HCT116 (cell line): Measurements from ENCODE around the gene PRKCZ. TPM values are rescaled to one million over a fixed set of nuclear protein-coding genes. Genes with fewer than 3 reads are reported as not detected.

Source experiments
- ATAC-seq: fragments of 200-7000 bp; cut with Tn5 transposase; 2 replicates; pipeline ENCODE4 v1.9.1; 2020; ENCODE audit warnings: mild to moderate bottlenecking, moderate library complexity
- BruUV-seq: library from RNA; stranded (reverse); fragments of 400-500 nt; replicated peaks from 2 replicates; lab custom pipeline; 2021; lab: Mats Ljungman, UMichigan
- CTCF ChIA-PET: fragments of 300-600 bp; sonication (Branson Sonifier 250); formaldehyde crosslinking; loops from one replicate; lab custom pipeline; 2021; ENCODE audit warnings: antibody characterized with exemption; lab: Charles Lee
- POLR2A ChIA-PET: fragments of 300-600, 350-600 bp; sonication (Branson Sonifier 250); formaldehyde crosslinking; loops from one replicate; lab custom pipeline; 2021; ENCODE audit warnings: antibody characterized with exemption; lab: Charles Lee
- RAD21 ChIA-PET, 2 experiments: fragments of 300-600 bp; sonication (Branson Sonifier 250); formaldehyde crosslinking; loops; one replicate each; lab custom pipeline; 2023; ENCODE audit warnings: low total read pairs in 2 of 2; ENCODE audit not compliant: uncharacterized antibody in 2 of 2, unreplicated experiment in 2 of 2, low non-redundant PET in 1 of 2; lab: Charles Lee
- DNase-seq: peaks from one replicate; pipeline ENCODE4 v3.0.0-alpha.2; 2010; ENCODE audit warnings: low read depth, low spot score
- H2AFZ ChIP-seq: fragments of 200-600 bp; shearing (Covaris generic), sonication (generic); 2 replicates; pipeline ENCODE4 v1.6.1; 2017; ENCODE audit warnings: low read depth, mixed run types, mixed read lengths, antibody characterized with exemption, low read length; ENCODE audit not compliant: poor library complexity, severe bottlenecking
- H3K27ac ChIP-seq: 2 replicates; pipeline ENCODE4 v1.5.1; 2012; ENCODE audit warnings: low read depth, low read length
- H3K27me3 ChIP-seq: fragments of 200-600 bp; sonication (generic); 2 replicates; pipeline ENCODE4 v1.6.1; 2016; ENCODE audit warnings: mixed run types, low read length, mixed read lengths; ENCODE audit not compliant: insufficient read depth
- H3K36me3 ChIP-seq, 2 experiments: fragments of 200-500 bp in 1 of 2; fragments of 200-600 bp in 1 of 2; sonication (Bioruptor generic) in 1 of 2; sonication (generic) in 1 of 2; 2 replicates each; pipeline versions ENCODE4 v1.5.1 to v1.6.1; 2014 to 2016; ENCODE audit warnings: low read length in 2 of 2, inconsistent platforms in 1 of 2, mixed read lengths in 1 of 2, mixed run types in 1 of 2; ENCODE audit not compliant: insufficient read depth in 2 of 2, control insufficient read depth in 1 of 2
- H3K4me1 ChIP-seq, 2 experiments: fragments of 200-600 bp in 1 of 2; sonication (generic) in 1 of 2; 2 replicates each; pipeline versions ENCODE4 v1.5.1 to v1.6.1; 2012 to 2017; ENCODE audit warnings: low read length in 2 of 2, inconsistent platforms in 1 of 2, mild to moderate bottlenecking in 1 of 2, mixed read lengths in 1 of 2, mixed run types in 1 of 2, moderate library complexity in 1 of 2; ENCODE audit not compliant: insufficient read depth in 2 of 2, control insufficient read depth in 1 of 2
- H3K4me2 ChIP-seq: fragments of 200-600 bp; sonication (generic); 2 replicates; pipeline ENCODE4 v1.6.1; 2017; ENCODE audit warnings: mixed run types, low read length, mixed read lengths
- H3K4me3 ChIP-seq, 2 experiments: fragments of 200-600 bp in 1 of 2; sonication (generic) in 1 of 2; replicated peaks in 1 of 2; 2 replicates each; pipeline ENCODE4 v1.5.1; 2011 to 2016; ENCODE audit warnings: low read length in 2 of 2, control low read depth in 1 of 2, low read depth in 1 of 2, mild to moderate bottlenecking in 1 of 2, mixed read lengths in 1 of 2, mixed run types in 1 of 2
- H3K79me2 ChIP-seq: fragments of 200-600 bp; sonication (generic); 2 replicates; pipeline ENCODE4 v1.6.1; 2017; ENCODE audit warnings: mild to moderate bottlenecking, mixed run types, low read length, moderate library complexity, mixed read lengths; ENCODE audit not compliant: insufficient read depth
- H3K9ac ChIP-seq: fragments of 200-600 bp; sonication (generic); 2 replicates; pipeline ENCODE4 v1.6.1; 2016; ENCODE audit warnings: low read length, mixed read lengths
- H3K9me2 ChIP-seq: fragments of 200-600 bp; sonication (generic), shearing (Covaris generic); 2 replicates; pipeline ENCODE4 v1.6.1; 2017; ENCODE audit warnings: mixed run types, mild to moderate bottlenecking, moderate library complexity; ENCODE audit not compliant: insufficient read depth
- H3K9me3 ChIP-seq, 2 experiments: fragments of 200-500 bp in 1 of 2; fragments of 200-600 bp in 1 of 2; sonication (Bioruptor generic) in 1 of 2; sonication (generic) in 1 of 2; 2 replicates each; pipeline ENCODE4 v1.6.1; 2014 to 2017; ENCODE audit warnings: low read length in 2 of 2, mixed read lengths in 2 of 2, inconsistent platforms in 1 of 2, low read depth in 1 of 2, mild to moderate bottlenecking in 1 of 2, mixed run types in 1 of 2, moderate library complexity in 1 of 2; ENCODE audit not compliant: control insufficient read depth in 1 of 2, insufficient read depth in 1 of 2
- H4K20me1 ChIP-seq: fragments of 200-600 bp; sonication (generic), shearing (Covaris generic); 2 replicates; pipeline ENCODE4 v1.6.1; 2017; ENCODE audit warnings: mixed run types, mild to moderate bottlenecking, moderate library complexity; ENCODE audit not compliant: insufficient read depth
- CBX3 ChIP-seq: IDR thresholded peaks from 2 replicates; pipeline ENCODE4 v1.6.1; 2012; ENCODE audit warnings: low read depth
- CEBPB ChIP-seq: IDR thresholded peaks from 2 replicates; pipeline ENCODE4 v1.6.1; 2012; ENCODE audit warnings: low read depth
- ELF1 ChIP-seq: IDR thresholded peaks from 2 replicates; pipeline ENCODE4 v1.6.1; 2012; ENCODE audit warnings: low read depth, borderline replicate concordance
- EZH2 ChIP-seq: fragments of 200-600 bp; sonication (generic); IDR thresholded peaks from 2 replicates; pipeline ENCODE4 v1.6.1; 2017; ENCODE audit warnings: antibody characterized with exemption, mixed run types
- EZH2phosphoT487 ChIP-seq: fragments of 200-600 bp; IDR thresholded peaks from 2 replicates; pipeline ENCODE4 v1.6.1; 2018; ENCODE audit warnings: antibody characterized with exemption, borderline replicate concordance
- FOSL1 ChIP-seq: IDR thresholded peaks from 2 replicates; pipeline ENCODE4 v1.6.1; 2012; ENCODE audit warnings: low read depth
- JUND ChIP-seq: IDR thresholded peaks from 2 replicates; pipeline ENCODE4 v1.6.1; 2012
- POLR2A ChIP-seq: IDR thresholded peaks from 2 replicates; pipeline ENCODE4 v1.7.0; 2011; ENCODE audit warnings: borderline replicate concordance; ENCODE audit not compliant: insufficient read depth, insufficient read length; ENCODE audit errors: extremely low read depth
- POLR2AphosphoS5 ChIP-seq: IDR thresholded peaks from 2 replicates; pipeline ENCODE4 v1.6.1; 2011; ENCODE audit warnings: mild to moderate bottlenecking, low read depth, low read length, moderate library complexity
- RAD21 ChIP-seq: IDR thresholded peaks from 2 replicates; pipeline ENCODE4 v1.6.1; 2012; ENCODE audit warnings: low read depth, mild to moderate bottlenecking
- SP1 ChIP-seq: IDR thresholded peaks from 2 replicates; pipeline ENCODE4 v1.6.1; 2012; ENCODE audit warnings: low read depth
- SRF ChIP-seq: IDR thresholded peaks from 2 replicates; pipeline ENCODE4 v1.6.1; 2012; ENCODE audit warnings: low read depth
- TCF7L2 ChIP-seq: IDR thresholded peaks from 2 replicates; pipeline ENCODE4 v1.7.0; 2011; ENCODE audit warnings: borderline replicate concordance, inconsistent platforms; ENCODE audit not compliant: insufficient read depth, insufficient read length; ENCODE audit errors: extremely low read depth
- YY1 ChIP-seq: IDR thresholded peaks from 2 replicates; pipeline ENCODE4 v1.6.1; 2011; ENCODE audit warnings: low read length, low read depth, moderate library complexity, mild to moderate bottlenecking; ENCODE audit not compliant: insufficient replicate concordance; ENCODE audit errors: extremely low read depth
- ZNF274 ChIP-seq: fragments of 200-500 bp; sonication (Bioruptor generic); IDR thresholded peaks from 2 replicates; pipeline ENCODE4 v1.6.1; 2014; ENCODE audit warnings: mild to moderate bottlenecking, low read depth, low read length, inconsistent platforms
- intact Hi-C: fragments of 100-400 bp; cut with micrococcal nuclease; formaldehyde crosslinking; loops from 2 replicates; pipeline ENCODE4 v1.10.0; 2022
- total RNA-seq: library from RNA; stranded (reverse); gene quantifications from one replicate; pipeline ENCODE4 v1.2.1, GENCODE V29; 2021; ENCODE audit not compliant: unreplicated experiment
- TF ChIP-seq, protein P1 (sequence below): IDR thresholded peaks from 2 replicates; pipeline ENCODE4 v1.6.1; 2011; ENCODE audit warnings: mild to moderate bottlenecking, low read length, moderate library complexity; ENCODE audit not compliant: insufficient replicate concordance; ENCODE audit errors: extremely low read depth
- TF ChIP-seq, protein P2 (sequence below): IDR thresholded peaks from 2 replicates; pipeline ENCODE4 v1.6.1; 2012

Gene PRKCZ
- total RNA-seq, 1 experiment from 2014 or later: 46.8 TPM

DNA sequence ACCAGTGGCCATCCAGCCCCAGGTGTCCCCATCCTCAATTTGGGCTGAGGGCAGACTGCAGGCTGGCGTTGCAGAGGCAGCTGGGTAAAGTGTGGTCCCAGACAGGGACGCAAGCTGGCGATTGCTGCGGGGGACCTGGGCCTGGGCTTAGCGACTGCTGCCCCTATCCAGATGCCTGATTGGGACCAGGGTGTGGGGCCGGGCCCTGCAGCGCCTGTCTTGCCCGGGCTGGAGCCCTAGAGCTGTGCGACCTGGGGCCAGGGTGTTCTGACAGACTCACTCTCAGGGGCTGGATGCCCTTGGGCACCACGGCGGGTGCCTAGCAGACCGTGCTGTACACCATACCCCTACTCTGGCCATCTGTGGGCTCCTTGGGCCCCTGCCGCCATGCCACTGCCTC is 160.6 kb downstream of the PRKCZ start:
- intact Hi-C loops: no loop called here
- no peak overlapping the region for H3K4me2 ChIP-seq
- POLR2A ChIA-PET: no interaction called here
- ATAC-seq (no peak), DNase-seq (no peak)
- no peak overlapping the region for H3K4me3 ChIP-seq
- RAD21 ChIA-PET: no interaction called here
- H3K79me2 ChIP-seq: no peaks in the 10 kb centered on the region
- H3K9ac ChIP-seq: no peak overlapping the region
- H3K27me3 ChIP-seq: no peaks in the 10 kb centered on the region
- no peaks in the 10 kb centered on the region for H4K20me1 ChIP-seq
- BruUV-seq: no TSS peak
- no peaks in the 10 kb centered on the region for H3K9me2 ChIP-seq
- peaks cover 25 to 45% of the 10 kb centered on the region in 2 experiments for H3K4me1 ChIP-seq
- no peaks in the 10 kb centered on the region for H3K9me3 ChIP-seq
- no peak overlapping the region for H2AFZ ChIP-seq
- no peak overlapping the region for H3K27ac ChIP-seq
- no peaks in the 10 kb centered on the region for H3K36me3 ChIP-seq
- CTCF ChIA-PET: no interaction called here
- TF ChIP-seq YY1 (no peak), SP1 (no peak), RAD21 (no peak), EZH2 (no peak), CBX3 (no peak), EZH2phosphoT487 (no peak), TCF7L2 (no peak), SRF (no peak), FOSL1 (no peak), POLR2AphosphoS5 (no peak), ELF1 (no peak)

DNA sequence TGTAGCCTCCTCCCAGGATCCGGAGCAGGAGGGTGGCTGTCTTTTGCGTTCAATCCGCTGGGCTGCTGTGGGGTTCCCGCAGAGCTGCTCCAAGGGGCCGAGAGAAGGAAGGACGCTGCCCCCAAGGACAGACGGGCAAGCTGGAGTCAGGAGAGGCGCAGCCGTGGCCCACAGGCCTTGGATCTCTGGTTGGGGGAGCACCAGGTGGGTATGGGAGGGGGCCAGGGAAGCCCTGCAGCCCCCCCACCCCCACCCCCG is 162.0 kb downstream of the PRKCZ start:
- Histone ChIP-seq H3K36me3 (no peaks in the 10 kb centered on the region), H3K9ac (peak overlapping the region; percentile 83), H4K20me1 (no peaks in the 10 kb centered on the region), H2AFZ (no peak overlapping the region), H3K9me3 (no peaks in the 10 kb centered on the region), H3K9me2 (no peaks in the 10 kb centered on the region), H3K4me3 (peak overlapping the region; percentile 40 to 62), H3K79me2 (no peaks in the 10 kb centered on the region), H3K4me2 (peak overlapping the region; percentile 99), H3K27ac (peak overlapping the region; percentile 87), H3K27me3 (no peaks in the 10 kb centered on the region), H3K4me1 (peaks cover 25 to 36% of the 10 kb centered on the region in 2 experiments)
- DNase-seq: no peak
- BruUV-seq: no TSS peak
- POLR2A ChIA-PET: interaction anchor here (0.8 to 1.0 kb wide), 2 partner anchors 9 to 169 kb away, joined by 3 to 5 read pairs; no protein-coding TSS in a partner anchor
- RAD21 ChIA-PET: interaction anchor here in 1 of 2 experiments (0.6 kb wide), 1 partner anchor 13 kb away, joined by 5 read pairs; no protein-coding TSS in a partner anchor
- no peak for TF ChIP-seq RAD21
- no peak for TF ChIP-seq POLR2AphosphoS5
- TF ChIP-seq, protein P1, sequence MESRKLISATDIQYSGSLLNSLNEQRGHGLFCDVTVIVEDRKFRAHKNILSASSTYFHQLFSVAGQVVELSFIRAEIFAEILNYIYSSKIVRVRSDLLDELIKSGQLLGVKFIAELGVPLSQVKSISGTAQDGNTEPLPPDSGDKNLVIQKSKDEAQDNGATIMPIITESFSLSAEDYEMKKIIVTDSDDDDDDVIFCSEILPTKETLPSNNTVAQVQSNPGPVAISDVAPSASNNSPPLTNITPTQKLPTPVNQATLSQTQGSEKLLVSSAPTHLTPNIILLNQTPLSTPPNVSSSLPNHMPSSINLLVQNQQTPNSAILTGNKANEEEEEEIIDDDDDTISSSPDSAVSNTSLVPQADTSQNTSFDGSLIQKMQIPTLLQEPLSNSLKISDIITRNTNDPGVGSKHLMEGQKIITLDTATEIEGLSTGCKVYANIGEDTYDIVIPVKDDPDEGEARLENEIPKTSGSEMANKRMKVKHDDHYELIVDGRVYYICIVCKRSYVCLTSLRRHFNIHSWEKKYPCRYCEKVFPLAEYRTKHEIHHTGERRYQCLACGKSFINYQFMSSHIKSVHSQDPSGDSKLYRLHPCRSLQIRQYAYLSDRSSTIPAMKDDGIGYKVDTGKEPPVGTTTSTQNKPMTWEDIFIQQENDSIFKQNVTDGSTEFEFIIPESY: no peak
- TF ChIP-seq, protein P2, sequence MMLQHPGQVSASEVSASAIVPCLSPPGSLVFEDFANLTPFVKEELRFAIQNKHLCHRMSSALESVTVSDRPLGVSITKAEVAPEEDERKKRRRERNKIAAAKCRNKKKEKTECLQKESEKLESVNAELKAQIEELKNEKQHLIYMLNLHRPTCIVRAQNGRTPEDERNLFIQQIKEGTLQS: no peak
- no peak for TF ChIP-seq TCF7L2
- TF ChIP-seq ZNF274: no peak
- no peak for TF ChIP-seq CEBPB
- no peak for TF ChIP-seq POLR2A
- TF ChIP-seq EZH2: no peak
- no peak for TF ChIP-seq YY1
- TF ChIP-seq JUND: no peak
- no peak for TF ChIP-seq SP1
- no peak for TF ChIP-seq EZH2phosphoT487
- no peak for TF ChIP-seq ELF1
- no peak for TF ChIP-seq FOSL1
- TF ChIP-seq CBX3: no peak
- TF ChIP-seq SRF: no peak
- peak; percentile 37 for ATAC-seq
- CTCF ChIA-PET: interaction anchor here (1.1 kb wide), 2 partner anchors 13 to 170 kb away, joined by 3 read pairs; no protein-coding TSS in a partner anchor
- intact Hi-C loops: no loop called here
